Loucy (cell line): ENCODE measurements around the gene CDK6.

Source experiments
- H2AFZ ChIP-seq: fragments of 200-600 bp; sonication (generic); 2 replicates; pipeline ENCODE4 v1.6.0; 2016; ENCODE audit warnings: antibody characterized with exemption, mild to moderate bottlenecking, low read length, moderate library complexity
- H3F3A ChIP-seq: fragments of 200-600 bp; 2 replicates; pipeline ENCODE4 v1.6.0; 2016; ENCODE audit warnings: antibody characterized with exemption, low read depth, mild to moderate bottlenecking
- H3K27me3 ChIP-seq: fragments of 200-600 bp; sonication (generic); 2 replicates; pipeline ENCODE4 v1.6.1; 2014; ENCODE audit warnings: low read length, mild to moderate bottlenecking; ENCODE audit not compliant: insufficient read depth, poor library complexity, severe bottlenecking
- H3K36me3 ChIP-seq: fragments of 200-600 bp; sonication (generic); 2 replicates; pipeline ENCODE4 v1.6.1; 2016; ENCODE audit warnings: low read length; ENCODE audit not compliant: insufficient read depth
- H3K4me1 ChIP-seq: fragments of 200-600 bp; sonication (generic); 2 replicates; pipeline ENCODE4 v1.5.1; 2014; ENCODE audit warnings: low read length, mild to moderate bottlenecking; ENCODE audit not compliant: insufficient read depth, poor library complexity, severe bottlenecking
- H3K4me2 ChIP-seq: fragments of 200-600 bp; sonication (generic); 2 replicates; pipeline ENCODE4 v1.6.0; 2014; ENCODE audit warnings: antibody characterized with exemption, low read length, low read depth, mild to moderate bottlenecking; ENCODE audit not compliant: poor library complexity, severe bottlenecking
- H3K4me3 ChIP-seq: fragments of 200-600 bp; sonication (generic); 2 replicates; pipeline ENCODE4 v1.5.1; 2014; ENCODE audit warnings: low read length, mild to moderate bottlenecking, mixed read lengths; ENCODE audit not compliant: poor library complexity, severe bottlenecking
- H3K79me2 ChIP-seq: fragments of 200-600 bp; sonication (generic); 2 replicates; pipeline ENCODE4 v1.6.1; 2014; ENCODE audit warnings: low read length; ENCODE audit not compliant: insufficient read depth
- H3K9ac ChIP-seq: fragments of 200-600 bp; sonication (generic); 2 replicates; pipeline ENCODE4 v1.6.0; 2014; ENCODE audit warnings: mild to moderate bottlenecking, low read depth, low read length, moderate library complexity; ENCODE audit not compliant: poor library complexity, severe bottlenecking
- H3K9me2 ChIP-seq: fragments of 200-600 bp; sonication (generic); replicated peaks from 2 replicates; pipeline ENCODE4 v1.6.1; 2016; ENCODE audit warnings: low read depth, low read length, mixed read lengths
- H3K9me3 ChIP-seq: fragments of 200-600 bp; sonication (generic); 2 replicates; pipeline ENCODE4 v1.6.1; 2014; ENCODE audit warnings: mild to moderate bottlenecking, antibody characterized with exemption, low read length, low read depth; ENCODE audit not compliant: insufficient read depth
- H4K20me1 ChIP-seq: fragments of 200-600 bp; sonication (generic); 2 replicates; pipeline ENCODE4 v1.6.0; 2014; ENCODE audit warnings: antibody characterized with exemption, low read length, mild to moderate bottlenecking; ENCODE audit not compliant: insufficient read depth, poor library complexity, severe bottlenecking
- CTCF ChIP-seq: fragments of 200-600 bp; sonication (generic); conservative IDR thresholded peaks from 2 replicates; pipeline ENCODE4 v1.5.1; 2014; ENCODE audit warnings: mild to moderate bottlenecking, antibody characterized with exemption, low read length
- EZH2phosphoT487 ChIP-seq: fragments of 200-600 bp; IDR thresholded peaks from 2 replicates; pipeline ENCODE4 v1.6.1; 2018; ENCODE audit warnings: antibody characterized with exemption, mild to moderate bottlenecking, moderate library complexity, borderline replicate concordance

Gene CDK6

GRCh38 chr7:92835851-92836488 is 403 bp downstream of the CDK6 start:
- Histone ChIP-seq H2AFZ (no peak overlapping the region), H3K4me1 (peaks cover 45% of the 10 kb centered on the region), H3K79me2 (peaks cover 100% of the 10 kb centered on the region), H3K9ac (peak overlapping the region; percentile 98), H3F3A (peaks cover 5% of the 10 kb centered on the region), H3K4me3 (peak overlapping the region; percentile 87), H3K4me2 (peak overlapping the region; percentile 90), H3K9me2 (no peaks in the 10 kb centered on the region), H3K9me3 (no peaks in the 10 kb centered on the region), H3K27me3 (peaks cover 40% of the 10 kb centered on the region), H3K36me3 (peaks cover 25% of the 10 kb centered on the region), H4K20me1 (peaks cover 34% of the 10 kb centered on the region)
- no peak for TF ChIP-seq CTCF
- no peak for TF ChIP-seq EZH2phosphoT487

DNA sequence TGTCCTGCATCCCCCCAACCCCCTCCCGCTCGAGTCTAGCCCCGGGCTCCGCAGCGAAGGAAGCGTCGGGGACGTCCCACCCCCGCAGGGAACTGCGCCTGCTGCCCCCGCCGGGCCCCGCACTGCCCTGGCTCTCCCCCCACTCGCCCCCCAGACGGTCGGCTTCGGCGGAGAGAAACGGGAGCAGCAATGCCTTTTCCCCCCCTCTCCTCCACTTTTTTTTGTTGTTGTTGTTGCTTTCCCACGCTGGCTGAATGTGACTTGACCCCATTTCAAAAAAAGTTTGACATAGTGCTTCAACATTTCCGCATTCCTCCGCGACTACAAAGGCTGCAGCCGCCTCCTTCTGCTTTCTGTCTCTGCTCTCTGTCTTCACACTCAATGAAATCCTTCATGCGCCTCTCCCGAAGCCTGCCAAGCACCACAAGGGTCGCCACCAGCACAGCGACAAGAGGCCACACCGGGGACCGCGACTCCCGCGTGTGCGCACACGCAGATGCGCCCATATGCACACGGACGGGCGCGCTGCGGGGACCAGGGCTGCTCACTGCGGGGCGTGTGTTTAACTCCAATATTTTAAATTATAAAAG is 1.0 kb downstream of the CDK6 start:
- no peak overlapping the region for H2AFZ ChIP-seq
- peaks cover 100% of the 10 kb centered on the region for H3K79me2 ChIP-seq
- H3K27me3 ChIP-seq, result peaks cover 40% of the 10 kb centered on the region
- H3K4me1 ChIP-seq, result peaks cover 39% of the 10 kb centered on the region
- H3K9ac ChIP-seq, result peak overlapping the region; percentile 98
- H3F3A ChIP-seq, result peaks cover 5% of the 10 kb centered on the region
- H3K9me3 ChIP-seq, result no peaks in the 10 kb centered on the region
- peak overlapping the region; percentile 87 for H3K4me3 ChIP-seq
- no peak for TF ChIP-seq CTCF
- TF ChIP-seq EZH2phosphoT487, result no peak
- H3K9me2 ChIP-seq, result no peaks in the 10 kb centered on the region
- H4K20me1 ChIP-seq, result peaks cover 39% of the 10 kb centered on the region
- H3K4me2 ChIP-seq, result peak overlapping the region; percentile 90
- peaks cover 31% of the 10 kb centered on the region for H3K36me3 ChIP-seq

DNA sequence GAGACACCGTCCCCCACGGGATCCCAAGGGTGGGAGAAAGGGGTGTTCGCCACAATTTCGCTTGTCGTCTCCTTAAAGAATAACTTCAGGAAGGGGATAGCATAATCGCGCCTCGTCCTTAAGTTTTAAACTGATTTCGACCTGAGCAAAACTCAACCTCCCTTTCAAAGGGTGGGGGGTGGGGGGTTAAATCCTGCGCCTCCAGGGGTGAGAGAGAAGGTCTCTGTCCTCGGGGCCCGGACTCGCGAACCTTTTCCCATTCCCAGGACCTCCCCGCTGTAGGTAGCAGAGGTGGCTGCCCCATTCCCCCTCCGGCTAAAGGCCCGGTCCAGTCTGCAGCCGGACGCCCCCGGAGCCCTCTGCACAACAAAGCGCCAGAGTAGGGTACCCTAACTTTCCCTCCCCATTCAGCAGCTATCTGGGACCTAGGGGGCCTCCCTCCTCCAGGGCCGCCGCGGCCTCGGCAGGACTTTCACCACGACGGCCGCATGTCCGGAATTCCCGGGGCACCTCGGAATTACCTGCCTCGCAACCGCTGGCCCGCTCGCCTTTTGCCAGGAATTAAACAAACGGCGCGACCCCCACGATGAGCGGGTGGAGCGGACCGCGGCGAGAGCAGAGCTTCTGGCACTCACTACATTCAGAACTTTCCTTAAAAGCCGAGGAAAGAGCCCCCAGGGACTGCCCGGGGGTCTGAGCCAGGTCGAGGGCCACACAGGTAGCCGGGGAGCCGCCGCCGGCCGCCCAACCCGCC is 1.7 kb downstream of the CDK6 start:
- peaks cover 33% of the 10 kb centered on the region for H3K4me1 ChIP-seq
- peaks cover 45% of the 10 kb centered on the region for H3K27me3 ChIP-seq
- peak overlapping the region; percentile 87 for H3K4me3 ChIP-seq
- H3K9me3 ChIP-seq, result no peaks in the 10 kb centered on the region
- H2AFZ ChIP-seq, result no peak overlapping the region
- peaks cover 45% of the 10 kb centered on the region for H4K20me1 ChIP-seq
- no peaks in the 10 kb centered on the region for H3K9me2 ChIP-seq
- H3K36me3 ChIP-seq, result peaks cover 38% of the 10 kb centered on the region
- TF ChIP-seq CTCF (no peak), EZH2phosphoT487 (no peak)
- H3K9ac ChIP-seq, result peak overlapping the region; percentile 98
- peaks cover 100% of the 10 kb centered on the region for H3K79me2 ChIP-seq
- H3F3A ChIP-seq, result peaks cover 5% of the 10 kb centered on the region
- peak overlapping the region; percentile 90 for H3K4me2 ChIP-seq
